BJ (cell line): ENCODE measurements around the gene NKD2. TPM values are rescaled to one million over a fixed set of nuclear protein-coding genes. Genes with fewer than 3 reads are reported as not detected.

Source experiments
- CTCF ChIA-PET: fragments of 350-600 bp; formaldehyde crosslinking; extraction: SDS; loops from one replicate; lab custom pipeline; 2021; ENCODE audit warnings: antibody characterized with exemption, inconsistent platforms; lab: Yijun Ruan, JAX
- POLR2A ChIA-PET: fragments of 300-600 bp; sonication (Branson Sonifier 250); formaldehyde crosslinking; extraction: SDS; loops from one replicate; lab custom pipeline; 2021; ENCODE audit warnings: antibody characterized with exemption; lab: Charles Lee
- DNase-seq: peaks from one replicate; pipeline ENCODE4 v3.0.0-alpha.2; 2011; ENCODE audit warnings: low read depth
- H3K27me3 ChIP-seq: 2 replicates; pipeline ENCODE4 v1.6.0; 2011; ENCODE audit warnings: low read length; ENCODE audit not compliant: control insufficient read depth, insufficient read depth
- H3K36me3 ChIP-seq: 2 replicates; pipeline ENCODE4 v1.5.1; 2011; ENCODE audit warnings: low read length; ENCODE audit not compliant: control insufficient read depth, insufficient read depth
- H3K4me3 ChIP-seq: 2 replicates; pipeline ENCODE4 v1.5.1; 2011; ENCODE audit warnings: low read depth, mild to moderate bottlenecking, control low read depth, low read length
- CTCF ChIP-seq: IDR thresholded peaks from 2 replicates; pipeline ENCODE4 v1.5.1; 2011; ENCODE audit warnings: low read depth, mild to moderate bottlenecking, control low read depth, inconsistent platforms, low read length, moderate library complexity; ENCODE audit not compliant: insufficient read depth
- polyA plus RNA-seq: library from polyadenylated mRNA; depleted of rRNA; stranded (reverse); fragments of >200 nt; gene quantifications from 2 replicates; pipeline ENCODE4 v1.2.3, GENCODE V29; 2011

NKD2 gene
- polyA plus RNA-seq, 1 experiment, result not detected

- Histone ChIP-seq H3K36me3 (no peaks in the 10 kb centered on the region), H3K4me3 (no peak overlapping the region), H3K27me3 (peaks cover 26% of the 10 kb centered on the region)
- no peak for DNase-seq
- CTCF ChIA-PET, result interaction anchor here (0.6 to 3.2 kb wide), 3 partner anchors 9 to 15 kb away, joined by 3 to 12 read pairs (median 3); no protein-coding TSS in a partner anchor
- POLR2A ChIA-PET, result no interaction called here
- no peak for TF ChIP-seq CTCF
Measured at GRCh38 chr5:979100-979817, 29.3 kb upstream of the NKD2 start.

DNA sequence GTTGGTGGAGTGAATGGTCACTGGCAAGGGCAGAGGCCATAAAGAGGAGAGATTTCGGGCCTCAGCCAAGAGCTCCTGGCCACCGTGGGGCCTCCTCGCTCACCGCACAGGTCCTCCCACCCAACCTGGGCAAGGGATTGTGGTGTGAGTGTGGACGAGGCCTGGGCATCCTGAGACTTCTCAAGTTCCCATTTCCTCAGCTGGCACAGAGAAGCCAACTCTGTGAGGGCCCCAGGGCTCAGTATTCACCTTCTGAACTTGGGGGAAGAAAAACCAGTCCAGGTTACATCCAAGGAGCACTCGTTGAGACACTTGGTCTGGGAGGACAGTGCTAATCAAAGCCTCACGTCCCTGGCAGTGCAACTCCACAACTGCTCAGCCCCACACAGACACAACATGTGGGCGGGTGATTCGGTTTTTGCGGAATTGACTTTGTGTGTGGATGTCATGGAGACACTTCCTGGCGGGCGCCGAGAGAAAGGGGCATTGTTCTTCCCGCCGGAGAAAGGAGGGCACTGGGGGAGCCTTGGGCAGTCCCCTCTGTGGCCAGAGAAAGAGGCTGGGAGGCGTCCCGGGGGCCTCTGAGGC lies 28.5 kb upstream of the NKD2 start:
- no peak overlapping the region for H3K4me3 ChIP-seq

GRCh38 chr5:980966-981365 lies 27.6 kb upstream of the NKD2 start:
- no peaks in the 10 kb centered on the region for H3K36me3 ChIP-seq
- no peak overlapping the region for H3K4me3 ChIP-seq
- DNase-seq, result no peak
- ChIA-PET POLR2A (no interaction called here), CTCF (interaction anchor here (0.6 to 3.2 kb wide), 4 partner anchors 10 to 556 kb away, joined by 3 to 12 read pairs (median 4); no protein-coding TSS in a partner anchor)
- peaks cover 22% of the 10 kb centered on the region for H3K27me3 ChIP-seq
- no peak for TF ChIP-seq CTCF

More for the DNA sequence above, 28.5 kb upstream of the NKD2 start:
- DNase-seq, result no peak
- CTCF ChIA-PET, result interaction anchor here (1.2 to 3.2 kb wide), 2 partner anchors 10 kb away, joined by 5 to 12 read pairs; no protein-coding TSS in a partner anchor
- POLR2A ChIA-PET, result no interaction called here
- H3K36me3 ChIP-seq, result no peaks in the 10 kb centered on the region
- H3K27me3 ChIP-seq, result peaks cover 26% of the 10 kb centered on the region
- TF ChIP-seq CTCF, result no peak

DNA sequence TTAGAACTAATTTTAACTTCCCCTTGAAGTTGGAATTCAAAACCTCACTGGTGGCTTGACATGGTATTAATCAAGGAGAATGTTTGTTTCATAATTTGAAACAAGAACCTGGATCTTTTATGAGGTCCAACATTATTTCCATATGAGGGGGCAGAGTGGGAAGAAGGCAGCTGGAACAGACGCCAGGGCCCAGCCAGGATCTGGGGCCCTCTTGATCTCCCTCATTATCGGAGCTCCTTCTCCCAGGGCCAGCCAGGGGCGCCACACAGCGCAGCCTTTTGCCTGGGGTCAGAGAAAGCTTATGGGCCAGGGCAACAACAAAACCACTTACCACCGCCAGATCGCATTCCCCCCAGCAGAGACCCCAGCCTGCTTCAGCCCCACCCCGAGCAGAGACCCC lies 27.1 kb upstream of the NKD2 start:
- ChIA-PET CTCF (interaction anchor here (0.6 to 3.2 kb wide), 4 partner anchors 9 to 555 kb away, joined by 3 to 12 read pairs (median 4); no protein-coding TSS in a partner anchor), POLR2A (no interaction called here)
- Histone ChIP-seq H3K4me3 (no peak overlapping the region), H3K27me3 (peaks cover 22% of the 10 kb centered on the region), H3K36me3 (no peaks in the 10 kb centered on the region)
- no peak for DNase-seq
- TF ChIP-seq CTCF, result no peak
